Cerebellar cortex (tissue), 1 donor: ENCODE data around the gene MPO.

Experiments
- DNase-seq: peaks from one replicate; pipeline ENCODE4 v3.0.0-alpha.2; 2015; ENCODE audit warnings: low spot score

MPO gene, protein sequence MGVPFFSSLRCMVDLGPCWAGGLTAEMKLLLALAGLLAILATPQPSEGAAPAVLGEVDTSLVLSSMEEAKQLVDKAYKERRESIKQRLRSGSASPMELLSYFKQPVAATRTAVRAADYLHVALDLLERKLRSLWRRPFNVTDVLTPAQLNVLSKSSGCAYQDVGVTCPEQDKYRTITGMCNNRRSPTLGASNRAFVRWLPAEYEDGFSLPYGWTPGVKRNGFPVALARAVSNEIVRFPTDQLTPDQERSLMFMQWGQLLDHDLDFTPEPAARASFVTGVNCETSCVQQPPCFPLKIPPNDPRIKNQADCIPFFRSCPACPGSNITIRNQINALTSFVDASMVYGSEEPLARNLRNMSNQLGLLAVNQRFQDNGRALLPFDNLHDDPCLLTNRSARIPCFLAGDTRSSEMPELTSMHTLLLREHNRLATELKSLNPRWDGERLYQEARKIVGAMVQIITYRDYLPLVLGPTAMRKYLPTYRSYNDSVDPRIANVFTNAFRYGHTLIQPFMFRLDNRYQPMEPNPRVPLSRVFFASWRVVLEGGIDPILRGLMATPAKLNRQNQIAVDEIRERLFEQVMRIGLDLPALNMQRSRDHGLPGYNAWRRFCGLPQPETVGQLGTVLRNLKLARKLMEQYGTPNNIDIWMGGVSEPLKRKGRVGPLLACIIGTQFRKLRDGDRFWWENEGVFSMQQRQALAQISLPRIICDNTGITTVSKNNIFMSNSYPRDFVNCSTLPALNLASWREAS

GRCh38 chr17:58280480-58281217, at the start of gene MPO:
Gene MPO (minus strand): TSS chr17:58280935. CDS start chr17:58280758, 177 bp downstream.
- DNase-seq, result no peak

DNA sequence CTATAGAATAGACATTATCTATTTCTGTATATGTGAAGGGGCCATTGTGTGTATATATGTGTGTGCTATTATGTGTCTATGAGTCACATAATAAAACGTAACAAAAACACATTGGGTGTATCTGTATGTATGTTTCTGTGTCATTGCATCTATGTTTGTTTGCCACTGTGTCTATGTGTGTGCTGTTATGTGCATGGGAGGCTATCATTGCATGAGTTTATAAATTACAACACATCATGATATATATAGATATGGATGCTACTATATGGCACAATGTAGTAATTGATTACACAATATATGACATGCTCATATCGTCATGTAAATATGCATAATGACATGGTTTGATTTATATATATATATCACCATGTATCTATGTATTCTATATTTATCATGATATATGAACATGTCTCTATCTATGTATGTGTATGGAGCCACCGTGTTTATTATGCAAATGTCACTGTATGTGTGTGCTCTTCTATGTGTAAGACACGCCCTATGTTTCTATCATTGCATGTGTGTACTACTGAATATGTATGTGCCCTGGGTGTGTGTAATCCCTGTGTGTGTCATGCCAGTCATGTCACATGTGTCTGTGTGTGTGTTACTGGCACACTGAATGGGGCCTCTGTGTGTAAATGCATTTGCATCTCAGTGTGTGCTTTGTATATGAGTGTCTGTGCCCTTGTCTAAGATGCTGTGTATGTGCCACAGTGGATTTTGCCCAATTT, 49.2 kb upstream of the MPO start:
- DNase-seq, result no peak

DNA sequence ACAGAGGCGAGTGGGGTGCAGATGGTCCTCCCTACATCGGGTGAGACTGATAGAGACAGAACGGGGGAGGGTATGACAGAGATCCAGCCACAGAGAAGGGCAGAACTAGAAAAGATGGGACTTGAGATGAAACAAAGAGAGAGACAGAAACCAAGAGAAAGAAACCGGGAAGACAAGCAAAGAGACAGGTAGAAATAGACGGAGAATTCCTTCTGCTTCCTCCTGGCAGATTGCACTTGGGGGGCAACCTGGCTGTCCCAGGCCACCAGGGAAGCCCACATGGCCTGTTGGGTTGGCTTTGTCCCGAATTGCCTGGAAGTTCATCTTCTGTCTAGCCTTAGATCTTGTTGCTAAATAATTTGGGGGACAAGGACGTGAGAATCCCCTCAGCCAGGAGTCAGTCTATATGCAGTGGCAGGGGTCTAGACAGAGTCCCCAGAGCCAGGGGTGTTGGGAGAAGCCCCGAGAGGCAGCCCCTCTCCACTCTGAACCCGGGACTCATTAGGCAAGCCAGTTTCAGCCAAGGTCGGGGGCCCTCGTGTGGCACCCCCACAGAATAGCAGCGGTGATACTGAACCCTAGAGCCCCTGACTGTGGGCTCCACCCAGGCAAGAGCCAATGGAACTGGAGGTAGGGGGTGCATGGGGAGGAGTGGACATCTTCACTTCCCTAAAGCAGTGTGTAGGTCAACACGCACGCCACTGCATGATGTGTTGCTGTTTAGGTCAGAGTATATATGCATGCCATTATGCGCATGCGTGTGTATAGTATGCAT, 48.5 kb upstream of the MPO start:
- DNase-seq, result peak; percentile 23

- DNase-seq, result peak; percentile 78
Measured at GRCh38 chr17:58328195-58329034, 47.7 kb upstream of the MPO start, which contains the start of gene TSPOAP1. Gene TSPOAP1 (minus strand): TSS chr17:58328795. CDS start chr17:58327920, 875 bp downstream.

GRCh38 chr17:58327363-58328194, 46.8 kb upstream of the MPO start:
- peak; percentile 21 for DNase-seq

- peak; percentile 17 for DNase-seq
Measured at GRCh38 chr17:58326609-58327362, 46.1 kb upstream of the MPO start.

GRCh38 chr17:58325976-58326468, 45.3 kb upstream of the MPO start:
- peak; percentile 25 for DNase-seq

- DNase-seq, result peak; percentile 68
Measured at GRCh38 chr17:58325289-58325726, 44.6 kb upstream of the MPO start.

DNA sequence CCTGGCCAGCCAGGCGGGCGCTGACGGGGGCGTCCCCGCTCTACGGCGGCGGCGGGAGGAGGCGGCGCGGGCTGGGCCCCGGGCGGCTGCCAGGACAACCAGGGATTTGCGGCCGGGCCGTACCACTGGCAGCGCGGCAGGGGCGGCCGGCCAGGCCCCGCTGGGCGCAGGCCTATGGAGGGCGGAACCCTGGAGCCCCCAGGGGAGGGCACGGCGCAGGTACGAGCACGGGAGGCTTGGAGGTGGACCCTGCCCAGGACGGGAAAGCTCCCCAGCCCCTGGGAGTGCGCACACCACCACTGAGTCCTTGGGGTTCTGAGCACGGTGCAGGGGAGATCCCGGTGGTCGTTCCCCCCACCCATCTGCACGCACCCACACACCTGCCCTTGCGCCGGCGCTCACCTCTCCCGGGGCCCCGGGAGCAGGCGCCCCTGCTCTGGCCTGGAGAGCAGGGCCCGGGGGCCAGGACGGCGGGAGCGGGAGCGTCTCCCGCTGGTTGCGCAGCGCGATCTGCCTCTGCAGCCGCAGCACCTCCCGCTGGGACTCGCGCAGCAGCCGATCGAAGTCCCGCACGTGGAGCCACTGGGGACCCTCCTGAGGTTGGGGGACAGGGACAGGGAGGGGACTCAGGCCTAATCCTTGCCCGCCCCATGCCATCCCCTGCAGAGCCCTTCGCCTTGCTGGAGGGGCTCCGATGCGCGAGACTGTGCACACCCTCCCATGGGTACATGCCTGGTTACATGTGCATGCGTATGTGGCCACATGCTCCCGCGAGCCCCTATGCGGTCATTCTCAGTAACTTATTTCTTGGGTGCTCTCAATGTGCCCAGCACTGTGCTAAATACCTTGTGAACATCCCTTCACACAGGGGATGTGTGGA, 43.9 kb upstream of the MPO start:
- peak; percentile 40 for DNase-seq

DNA sequence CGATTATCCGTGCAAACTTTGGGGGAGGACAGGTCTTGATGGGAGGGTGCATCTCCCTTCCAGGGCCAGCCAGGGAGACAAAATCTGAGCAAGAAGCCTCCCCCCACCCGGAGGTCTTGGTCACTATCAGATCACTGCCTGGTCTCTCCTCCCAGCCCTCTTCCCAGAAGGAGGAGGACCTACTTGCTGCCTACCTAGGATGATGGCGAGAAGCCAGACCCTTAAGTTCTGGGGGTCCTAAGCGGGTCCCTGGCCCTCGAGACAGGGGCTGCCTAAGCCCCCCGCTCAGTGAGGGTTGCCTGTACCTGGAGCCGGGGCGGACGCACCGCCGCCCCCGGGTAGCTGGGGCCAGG, 43.3 kb upstream of the MPO start:
- DNase-seq, result peak; percentile 32

DNA sequence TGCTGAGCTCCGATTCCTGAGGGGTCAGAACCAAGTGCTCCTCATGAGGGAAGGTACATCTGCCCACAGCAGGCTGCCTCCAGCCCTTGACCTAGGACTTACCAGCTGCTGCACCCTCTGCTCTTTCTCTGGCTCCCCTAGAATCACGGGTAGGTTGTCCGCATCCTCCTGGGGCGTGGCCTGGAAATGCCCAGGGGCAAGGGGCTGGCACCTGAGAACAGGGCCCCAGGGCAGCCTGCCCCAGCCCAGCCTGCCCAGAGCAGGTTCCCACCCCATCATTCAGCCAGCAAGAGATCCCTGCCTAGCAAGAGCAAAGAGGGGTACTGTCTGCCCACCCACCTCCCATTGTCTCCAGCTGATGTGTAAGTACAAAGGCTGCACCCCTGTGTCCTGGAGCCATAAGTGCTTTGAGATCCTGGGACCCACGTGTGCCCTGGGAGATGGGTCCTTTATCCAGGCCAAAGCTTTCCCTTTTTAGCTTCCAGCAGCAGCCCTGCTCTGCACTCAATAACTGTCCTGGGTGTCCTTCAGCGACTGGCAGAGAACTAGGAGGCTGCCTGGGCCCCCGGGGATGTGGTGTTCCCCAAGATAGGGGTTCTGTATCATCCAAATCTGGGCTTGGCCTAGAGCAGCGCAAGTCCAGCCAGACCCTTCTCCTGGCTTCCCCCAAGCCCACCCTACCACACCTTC, 42.8 kb upstream of the MPO start:
- DNase-seq, result no peak

- no peak for DNase-seq
Measured at GRCh38 chr17:58322581-58323185, 41.9 kb upstream of the MPO start.

DNA sequence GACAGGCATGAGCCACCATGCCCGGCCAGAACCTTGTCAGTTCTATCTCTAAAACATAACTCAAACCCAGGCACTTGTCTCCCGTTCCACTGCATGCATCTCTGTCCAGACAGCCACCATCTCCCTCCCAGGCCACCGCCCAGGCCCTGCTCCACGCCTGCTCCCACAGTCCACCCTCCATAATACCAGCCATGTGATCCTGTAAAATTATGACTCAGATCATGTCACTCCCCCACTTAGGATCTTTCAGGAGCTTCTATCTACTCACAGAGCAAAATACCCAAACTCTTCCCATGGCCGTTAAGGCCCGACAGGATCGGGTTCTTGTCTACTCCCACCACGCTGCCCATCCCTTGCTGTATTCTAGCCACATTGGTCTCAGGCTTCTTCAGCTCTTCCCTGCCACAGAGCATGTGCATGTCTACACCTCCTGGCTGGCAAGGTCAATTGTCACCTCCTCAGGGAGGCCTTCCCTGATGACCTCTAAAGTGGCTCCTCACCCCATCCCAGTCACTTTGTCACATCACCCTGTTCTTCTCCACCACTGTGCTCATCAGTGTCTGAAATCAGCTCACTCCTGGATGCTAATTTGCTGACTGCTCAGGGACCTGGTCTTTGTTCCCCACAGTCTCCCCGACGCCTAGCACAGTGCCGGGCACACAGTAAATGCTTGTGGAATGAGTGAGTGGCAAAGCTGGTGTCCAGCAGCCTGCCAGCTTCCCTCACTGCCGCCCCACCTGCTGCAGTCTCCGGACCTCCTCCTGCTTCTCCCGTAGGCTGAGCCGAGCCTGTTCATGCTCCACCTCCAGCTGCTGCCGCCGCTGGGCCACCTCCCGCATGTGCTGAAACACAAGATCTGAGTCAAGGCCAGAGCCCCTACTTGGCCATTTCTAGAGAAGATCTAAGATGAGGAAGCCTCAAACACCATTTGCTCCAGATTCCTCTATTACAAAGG, 41.1 kb upstream of the MPO start:
- DNase-seq, result no peak

GRCh38 chr17:58320570-58321323, 40.0 kb upstream of the MPO start:
- no peak for DNase-seq
